ENCODE data around the gene NCR2.
"Not testable (repeated sequence)": the region's sequence is repeated elsewhere in the genome, so short reads cannot be mapped to it uniquely, and the experiment has no call there.

The NCR2 gene, protein sequence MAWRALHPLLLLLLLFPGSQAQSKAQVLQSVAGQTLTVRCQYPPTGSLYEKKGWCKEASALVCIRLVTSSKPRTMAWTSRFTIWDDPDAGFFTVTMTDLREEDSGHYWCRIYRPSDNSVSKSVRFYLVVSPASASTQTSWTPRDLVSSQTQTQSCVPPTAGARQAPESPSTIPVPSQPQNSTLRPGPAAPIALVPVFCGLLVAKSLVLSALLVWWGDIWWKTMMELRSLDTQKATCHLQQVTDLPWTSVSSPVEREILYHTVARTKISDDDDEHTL

GRCh38 chr6:41335296-41335695 is at the start of gene NCR2:
Gene NCR2, plus strand, starts transcription at chr6:41335608. Its CDS starts 269 bp downstream, at chr6:41335877.
- no peak for FAIRE-seq
- no peak for DNase-seq (ENCODE audit: insufficient read length, low spot score)

- DNase-seq (ENCODE audit: insufficient read length, low spot score) (no peak), FAIRE-seq (no peak)
These were observed 48.7 kb upstream of the NCR2 start, which contains the start of gene TREM1 for GRCh38 chr6:41286544-41287346. Gene TREM1, minus strand, starts transcription at chr6:41286682. Its CDS starts 27 bp downstream, at chr6:41286655.

DNA sequence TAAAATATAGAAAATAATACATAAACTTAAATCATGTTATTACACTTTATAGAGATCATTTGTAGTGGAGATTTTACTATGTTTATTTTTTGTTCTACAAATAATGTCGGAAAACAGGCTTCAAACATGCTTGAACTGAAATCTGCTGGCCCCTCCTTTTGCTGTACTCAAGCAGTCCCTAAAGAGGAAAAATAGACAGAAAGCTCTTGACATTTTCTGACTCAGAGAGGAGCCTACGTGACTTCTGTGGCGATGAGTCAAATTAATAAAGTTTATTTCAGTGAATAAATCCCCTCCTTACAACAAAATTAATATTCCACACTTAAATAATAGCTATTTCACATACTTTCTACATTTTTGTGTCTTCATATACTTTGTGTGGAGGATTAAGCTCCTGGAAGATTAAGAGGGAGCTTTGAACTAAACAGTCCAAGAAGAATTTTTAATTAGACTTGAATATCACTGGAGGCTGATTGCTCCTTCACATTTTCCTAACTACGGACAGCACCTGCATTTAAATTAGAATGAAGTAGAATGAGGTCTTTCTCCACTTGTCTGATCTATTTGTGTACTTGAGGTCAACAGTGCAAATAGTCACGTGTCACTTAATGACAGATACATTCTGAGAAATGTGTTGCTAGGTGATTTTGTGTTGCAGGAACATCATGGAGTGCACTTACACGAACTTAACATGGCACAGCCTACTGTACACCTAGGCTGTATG is 47.2 kb upstream of the NCR2 start:
- no peak for DNase-seq (ENCODE audit: insufficient read length, low spot score)
- no peak for FAIRE-seq

GRCh38 chr6:41288754-41289129 is 46.7 kb upstream of the NCR2 start:
- FAIRE-seq = no peak
- DNase-seq (ENCODE audit: insufficient read length, low spot score) = no peak

DNA sequence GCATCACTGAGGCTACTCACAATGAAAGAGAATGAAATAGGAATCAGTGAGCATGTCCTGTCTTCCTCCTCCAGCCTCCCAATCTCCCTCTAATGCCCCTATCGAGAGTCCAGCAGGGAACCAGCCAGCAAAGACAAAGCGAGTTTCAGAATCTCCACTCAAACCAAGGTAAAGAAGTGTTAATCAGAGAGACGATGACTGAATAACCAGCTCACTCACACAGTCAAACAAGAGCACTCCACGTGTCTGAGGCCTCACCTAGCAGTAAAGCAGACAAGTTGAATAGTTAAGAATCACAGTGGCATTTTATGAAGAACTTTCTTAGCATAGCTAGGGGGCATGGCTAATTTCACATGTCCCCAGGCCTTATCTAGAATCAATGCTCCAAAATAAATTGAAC is 45.6 kb upstream of the NCR2 start:
- no peak for DNase-seq (ENCODE audit: insufficient read length, low spot score)
- peak; percentile 45 for FAIRE-seq

GRCh38 chr6:41291717-41292116 is 43.7 kb upstream of the NCR2 start:
- DNase-seq (ENCODE audit: insufficient read length, low spot score) (no peak), FAIRE-seq (no peak)

- no peak for DNase-seq (ENCODE audit: insufficient read length, low spot score)
- FAIRE-seq = no peak
These were observed 41.1 kb upstream of the NCR2 start for GRCh38 chr6:41294214-41294872.

DNA sequence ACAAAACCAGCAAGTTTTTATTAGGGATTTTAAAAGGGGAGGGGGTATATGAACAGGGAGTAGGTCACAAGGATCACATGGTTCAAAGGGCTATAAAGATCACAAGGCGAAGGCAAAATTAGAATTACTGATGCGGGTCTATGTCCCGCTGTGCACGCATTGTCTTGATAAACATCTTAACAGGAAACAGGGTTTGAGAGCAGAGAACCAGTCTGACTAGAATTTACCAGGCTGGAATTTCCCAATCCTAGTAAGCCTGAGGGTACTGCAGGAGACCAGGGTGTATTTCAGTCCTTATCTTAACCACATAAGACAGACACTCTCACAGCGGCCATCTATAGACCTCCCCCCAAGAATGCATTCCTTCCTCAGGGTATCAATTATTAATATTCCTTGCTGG is 38.2 kb upstream of the NCR2 start:
- not testable (repeated sequence) for DNase-seq (ENCODE audit: insufficient read length, low spot score); FAIRE-seq

- FAIRE-seq = no peak
- no peak for DNase-seq (ENCODE audit: insufficient read length, low spot score)
These were observed 36.5 kb upstream of the NCR2 start for GRCh38 chr6:41298785-41299502.

GRCh38 chr6:41302638-41303037 is 32.8 kb upstream of the NCR2 start:
- FAIRE-seq = no peak
- DNase-seq (ENCODE audit: insufficient read length, low spot score) = no peak

DNA sequence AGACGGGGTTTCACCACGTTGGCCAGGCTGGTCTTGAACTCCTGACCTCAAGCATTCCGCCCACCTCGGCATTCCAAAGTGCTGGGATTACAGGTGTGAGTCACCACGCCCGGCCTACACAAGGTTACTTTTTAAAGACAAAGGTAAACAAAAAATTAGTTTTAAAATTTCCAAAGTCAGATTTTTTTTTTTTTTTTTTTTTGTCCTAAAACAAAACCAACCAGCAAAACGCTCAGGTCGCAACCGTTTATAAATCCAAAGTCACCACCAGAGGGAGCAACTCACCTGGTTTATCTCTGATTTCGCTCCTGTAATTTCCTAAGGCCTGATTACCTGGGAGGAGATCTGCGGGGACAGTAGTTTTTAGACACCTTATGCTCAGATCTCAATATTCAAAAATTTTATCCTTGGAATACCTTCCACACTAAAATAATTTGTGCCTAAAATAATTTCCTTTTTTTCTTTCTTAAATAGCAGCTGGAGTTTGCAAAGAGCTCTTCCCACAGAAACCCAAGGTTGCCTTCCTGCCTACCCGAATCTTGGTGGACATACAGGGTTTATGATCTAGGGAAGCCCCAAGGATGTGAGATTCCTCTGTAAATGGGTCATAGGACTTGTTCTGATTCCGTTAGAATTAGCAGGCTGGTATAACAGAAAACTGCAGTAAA is 29.1 kb upstream of the NCR2 start:
- FAIRE-seq = peak; percentile 91
- no peak for DNase-seq (ENCODE audit: insufficient read length, low spot score)

GRCh38 chr6:41315203-41315602 is 20.2 kb upstream of the NCR2 start:
- DNase-seq (ENCODE audit: insufficient read length, low spot score) = no peak
- no peak for FAIRE-seq

- FAIRE-seq (no peak), DNase-seq (ENCODE audit: insufficient read length, low spot score) (no peak)
These were observed 19.3 kb upstream of the NCR2 start for GRCh38 chr6:41315943-41316620.

- no peak for DNase-seq (ENCODE audit: insufficient read length, low spot score)
These were observed 17.2 kb upstream of the NCR2 start for GRCh38 chr6:41318261-41318653.

DNA sequence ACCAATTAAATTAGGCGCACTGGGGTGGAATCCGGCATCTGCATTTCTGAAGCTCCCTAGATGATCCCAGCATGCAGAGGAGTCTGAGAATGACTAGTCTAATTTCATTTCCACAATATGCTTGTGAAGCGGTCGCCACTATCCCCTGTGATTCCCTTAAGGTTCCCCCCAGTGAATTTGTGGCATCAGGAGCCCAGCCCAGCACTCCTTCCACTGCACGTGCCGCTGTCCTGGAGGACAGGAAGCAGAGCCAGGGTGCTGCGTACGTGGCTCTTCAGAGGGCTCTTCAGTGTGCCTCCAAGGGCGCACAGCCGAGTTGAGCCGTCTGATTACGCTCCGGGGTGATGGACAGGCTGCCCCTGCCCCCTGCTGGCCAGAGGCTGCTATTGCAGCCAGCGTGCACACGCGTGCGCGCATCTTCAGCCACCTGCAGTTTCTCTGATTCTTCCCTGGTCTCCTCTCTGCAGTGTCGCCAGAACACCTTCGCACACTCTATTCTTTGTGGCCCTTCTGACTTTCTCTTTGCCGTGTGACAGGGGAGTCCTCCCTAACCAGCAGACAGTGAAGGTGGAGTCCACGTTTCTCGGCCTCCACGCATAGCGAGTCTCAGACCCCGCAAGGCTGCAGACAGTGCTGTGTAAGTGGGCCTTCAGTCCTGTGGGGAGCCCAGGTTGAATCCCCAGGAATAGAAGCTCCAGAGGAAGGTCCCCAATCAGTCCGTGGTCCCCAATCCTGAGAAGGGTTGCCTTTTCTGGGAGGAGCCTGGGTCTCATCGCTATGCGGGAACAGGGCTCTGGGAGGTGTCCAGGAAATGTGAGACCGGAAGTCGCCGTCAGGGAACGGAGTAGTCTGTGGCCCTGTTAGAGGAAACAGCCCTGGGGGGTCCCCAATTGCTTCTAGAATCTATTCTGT is 16.5 kb upstream of the NCR2 start:
- FAIRE-seq (peak; percentile 91), DNase-seq (ENCODE audit: insufficient read length, low spot score) (peak; percentile 50)

More at GRCh38 chr6:41318261-41318653, 17.2 kb upstream of the NCR2 start:
- peak; percentile 37 for FAIRE-seq

DNA sequence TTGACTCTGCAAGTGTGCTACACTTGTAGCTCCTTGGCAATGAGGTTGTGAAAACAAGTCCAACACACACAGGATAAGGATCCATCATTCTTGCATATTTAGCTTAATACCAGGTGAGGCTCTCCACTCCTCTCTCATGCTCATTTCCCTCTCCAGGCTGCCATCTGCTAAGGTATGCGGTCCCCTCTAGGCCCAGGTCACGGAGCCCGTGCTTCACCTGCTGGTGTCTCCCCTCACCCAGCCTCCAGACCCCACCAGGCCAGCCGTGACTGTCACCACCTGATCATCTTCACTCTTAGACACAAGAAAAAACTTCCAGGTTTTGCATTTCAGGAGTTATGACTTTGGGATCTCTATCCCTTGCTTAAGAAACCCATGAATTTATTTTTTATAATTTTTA is 14.2 kb upstream of the NCR2 start:
- FAIRE-seq (no peak), DNase-seq (ENCODE audit: insufficient read length, low spot score) (no peak)

DNA sequence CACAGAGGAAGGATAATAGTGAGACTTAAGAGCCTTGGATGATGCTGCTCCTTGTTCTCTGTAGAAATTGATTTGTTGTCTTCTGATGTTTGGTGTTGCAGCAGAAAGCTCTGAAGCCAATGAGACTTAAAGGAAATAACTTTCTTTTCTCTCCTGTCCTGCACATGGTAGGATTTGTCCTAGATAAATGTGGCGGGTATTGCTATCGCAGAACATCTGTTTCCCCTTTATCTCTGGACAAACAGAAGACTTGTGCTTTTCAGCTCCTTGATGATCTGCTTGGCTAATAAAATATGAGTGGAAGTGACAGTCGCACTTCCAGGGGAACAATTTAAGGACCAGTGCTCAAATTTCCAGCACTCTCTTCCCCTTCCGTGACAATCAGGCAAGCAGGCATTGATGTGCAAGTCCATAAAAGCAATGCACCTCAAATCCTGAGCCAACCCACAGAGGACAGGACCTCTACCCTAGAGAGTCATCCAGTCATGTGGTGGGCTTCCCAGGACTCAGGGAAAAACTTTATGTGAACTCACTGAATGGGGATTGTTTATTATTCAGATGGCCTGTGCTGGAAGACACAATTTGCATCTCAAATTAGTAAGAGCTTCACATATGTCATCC is 9.9 kb upstream of the NCR2 start:
- FAIRE-seq (no peak), DNase-seq (ENCODE audit: insufficient read length, low spot score) (no peak)

DNA sequence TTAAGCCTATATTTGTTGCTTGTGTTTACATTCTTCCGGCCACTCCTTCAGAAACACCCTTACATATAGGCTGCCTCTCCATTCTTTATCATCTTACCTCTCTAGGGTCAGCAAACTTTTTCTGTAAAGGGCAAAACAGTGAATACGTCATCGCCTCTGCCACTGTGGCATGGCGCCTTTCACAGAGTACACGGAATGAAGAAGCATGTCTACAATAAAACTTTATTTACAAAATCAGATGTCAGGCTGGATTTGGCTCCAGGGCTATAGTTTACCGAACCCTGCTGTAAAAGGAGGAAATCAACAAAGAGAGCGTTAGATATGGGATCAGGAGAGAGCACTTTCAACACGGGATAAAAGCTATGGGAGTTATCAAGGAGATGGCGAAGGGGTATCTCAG is 9.3 kb upstream of the NCR2 start:
- DNase-seq (ENCODE audit: insufficient read length, low spot score) (no peak), FAIRE-seq (no peak)

All from GM19239 (cell line).